Nucleus accumbens (tissue), 56 donors: ENCODE data around the gene BOD1L1.

ENCODE experiments used
- DNase-seq, 56 donors: peaks; one replicate each; lab custom pipeline; 2025; lab: John Stamatoyannopoulos, UW

The BOD1L1 gene

DNA sequence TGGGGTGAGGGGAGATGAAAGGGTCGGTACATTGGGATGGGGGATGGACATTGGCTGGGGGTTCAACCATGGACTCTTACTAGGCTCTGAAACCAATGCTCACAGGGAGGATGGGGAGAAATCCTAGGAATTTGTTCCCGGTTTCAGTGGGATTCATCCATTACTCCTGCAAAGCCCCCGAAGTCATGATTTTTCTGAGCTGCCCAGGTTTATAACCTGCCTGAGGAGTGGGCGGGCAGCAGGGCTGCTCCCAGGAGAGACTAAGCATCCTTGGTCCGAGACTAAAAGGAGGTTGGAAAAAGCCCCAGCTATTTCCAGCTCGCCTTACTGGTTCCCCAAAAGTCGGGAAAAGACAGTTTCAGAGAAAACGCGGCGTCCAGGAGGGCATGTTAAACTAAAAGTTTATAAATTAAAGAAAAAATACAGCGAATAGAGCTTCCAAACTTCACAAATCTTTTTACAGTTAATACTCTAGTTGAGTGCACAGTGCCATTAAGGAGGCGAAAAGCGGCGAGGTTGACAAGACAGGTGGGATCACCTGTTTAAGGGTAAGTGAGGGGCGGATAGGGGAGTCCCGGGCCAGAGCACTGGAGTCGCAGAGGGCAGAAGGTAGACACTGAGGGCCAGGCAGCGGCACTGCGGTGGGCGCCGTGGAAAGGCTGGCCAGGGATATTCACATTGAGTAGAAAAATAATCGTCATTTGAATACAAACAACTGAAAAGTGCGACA is 86.9 kb downstream of the BOD1L1 start:
- DNase-seq = no peak

DNA sequence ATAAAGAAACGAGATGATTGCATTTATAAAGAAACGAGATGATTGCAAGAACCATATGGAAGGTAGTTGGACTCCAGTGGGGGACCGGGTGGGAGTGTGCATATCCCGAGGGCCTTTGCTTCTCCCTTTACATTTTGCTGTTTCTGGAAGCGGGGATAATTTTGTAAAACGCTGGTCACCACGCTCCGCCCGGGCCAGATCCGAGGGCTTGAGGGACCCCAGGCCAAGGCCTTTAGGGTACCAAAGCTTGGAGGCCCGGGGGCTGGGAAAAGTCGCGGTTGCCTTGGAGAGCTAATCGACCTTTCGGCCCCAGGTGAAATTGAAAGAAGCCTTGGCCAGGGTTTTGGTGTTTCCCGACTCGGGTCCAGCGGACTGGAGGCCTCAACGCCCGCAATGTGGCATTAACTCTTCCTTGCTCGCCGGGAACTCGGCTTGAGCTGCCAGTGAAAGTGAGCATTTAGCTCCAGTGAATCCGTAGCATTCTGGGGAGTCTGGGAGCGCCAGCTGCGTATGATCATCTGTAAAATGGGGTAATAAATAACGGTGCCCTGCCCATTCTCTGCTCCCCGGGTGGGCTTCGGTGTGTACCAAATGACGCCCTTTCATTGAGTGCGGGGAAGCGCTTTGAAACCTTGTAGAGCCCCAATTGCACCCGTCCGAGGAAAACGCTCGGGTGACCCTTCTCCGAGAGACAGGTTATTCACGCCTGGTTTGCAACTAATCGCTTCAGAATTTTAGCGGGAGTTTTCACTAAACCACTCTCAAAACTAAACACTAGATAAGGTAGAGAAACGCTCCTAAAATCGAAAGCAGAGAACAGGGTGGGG is 87.7 kb downstream of the BOD1L1 start:
- no peak for DNase-seq

DNA sequence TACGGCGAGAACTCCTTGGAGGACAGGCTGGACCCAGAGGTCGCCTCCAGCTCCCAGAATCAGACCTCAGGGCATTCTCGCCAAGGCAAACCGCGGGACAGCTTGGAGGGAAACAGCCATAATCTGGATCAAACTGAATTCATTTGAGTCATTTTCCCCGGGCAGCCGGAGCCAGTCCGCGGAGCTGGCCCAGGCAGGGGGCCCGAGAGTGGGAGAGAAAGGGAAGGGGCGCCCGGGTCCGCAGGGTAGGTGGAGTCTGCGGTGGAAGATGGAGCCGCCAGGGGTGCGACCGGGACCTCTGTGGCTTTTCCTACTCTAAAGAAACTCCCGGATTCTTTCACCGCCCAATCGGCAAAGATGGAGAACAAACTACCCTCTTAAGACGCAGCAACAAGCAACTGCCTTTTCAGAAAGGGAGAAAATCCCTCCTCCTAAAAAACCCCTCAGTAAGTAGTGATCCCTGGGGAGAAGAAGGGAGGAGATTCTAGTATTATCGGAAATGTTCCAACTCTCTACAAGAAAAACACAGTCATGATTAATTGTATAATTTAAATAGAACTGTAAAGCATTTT is 88.4 kb downstream of the BOD1L1 start:
- no peak for DNase-seq

DNA sequence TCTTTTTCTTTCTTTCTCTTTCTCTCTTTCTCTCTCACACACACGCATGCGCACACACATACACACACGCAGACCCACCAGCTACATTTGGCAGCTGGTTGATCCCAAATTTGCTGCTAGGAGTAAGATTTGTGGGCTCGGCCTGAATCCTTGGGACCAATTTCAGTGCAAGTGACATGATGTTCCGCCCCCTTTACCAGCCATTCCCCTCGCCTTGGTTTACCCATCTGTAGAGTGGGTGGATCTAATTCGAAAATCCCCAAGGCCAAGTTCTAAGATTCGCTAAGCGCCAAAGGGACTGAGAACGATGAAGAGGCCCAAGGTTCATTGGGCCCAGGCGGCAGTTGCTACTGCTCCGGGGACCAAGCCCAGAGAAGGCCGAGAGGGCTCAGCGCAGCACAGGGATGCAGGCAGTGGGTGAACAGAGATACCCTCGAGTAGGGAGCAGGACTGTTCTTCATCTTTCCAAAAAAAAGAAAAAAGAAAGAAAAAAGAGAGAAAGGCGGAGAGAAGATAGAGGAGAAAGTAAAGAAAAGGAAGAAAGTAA is 89.0 kb downstream of the BOD1L1 start:
- no peak for DNase-seq

DNA sequence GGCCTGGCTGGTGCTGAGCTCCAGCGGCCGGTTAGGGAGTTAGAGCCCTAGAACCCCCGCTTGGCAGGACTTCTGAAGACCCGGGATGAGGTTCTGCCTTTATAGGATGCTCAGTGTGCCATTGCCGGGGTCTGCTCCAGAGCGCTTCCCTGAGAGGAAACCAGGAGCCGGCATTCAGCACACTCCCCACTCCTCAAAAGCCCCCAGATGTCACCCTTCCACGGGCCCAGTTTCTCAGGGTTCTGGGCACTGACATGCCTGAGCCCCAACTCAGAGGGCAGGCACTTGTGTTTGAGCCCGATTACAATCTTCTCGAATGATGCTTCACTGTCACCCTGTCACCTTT is 89.7 kb downstream of the BOD1L1 start:
- DNase-seq = no peak

- no peak for DNase-seq
Observed at GRCh38 chr4:13537011-13537831, 90.3 kb downstream of the BOD1L1 start.

- DNase-seq = no peak
Observed at GRCh38 chr4:13536607-13537006, 90.9 kb downstream of the BOD1L1 start.

GRCh38 chr4:13535708-13536361 is 91.7 kb downstream of the BOD1L1 start:
- DNase-seq = no peak

DNA sequence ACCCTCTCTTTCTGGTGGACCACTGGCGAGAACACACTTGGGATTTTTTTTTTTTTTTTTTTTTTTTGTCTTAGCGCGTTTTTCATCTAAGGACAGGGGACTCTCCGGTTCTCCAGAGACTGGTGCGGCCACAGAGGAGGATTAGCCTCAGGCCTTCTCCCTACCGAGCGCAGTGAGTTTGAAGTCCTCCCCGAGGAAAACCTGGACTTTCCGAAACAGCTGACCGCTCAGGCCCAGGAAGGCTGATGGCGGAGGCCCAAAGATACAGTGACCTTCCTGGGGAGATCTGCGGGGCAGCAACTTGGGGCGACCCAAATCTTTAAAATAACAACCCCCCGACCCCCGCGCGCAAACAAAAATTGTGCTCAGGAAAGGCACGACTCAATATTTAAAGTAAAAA is 92.4 kb downstream of the BOD1L1 start:
- DNase-seq = no peak

GRCh38 chr4:13534344-13535063 is 93.0 kb downstream of the BOD1L1 start:
- DNase-seq = no peak

DNA sequence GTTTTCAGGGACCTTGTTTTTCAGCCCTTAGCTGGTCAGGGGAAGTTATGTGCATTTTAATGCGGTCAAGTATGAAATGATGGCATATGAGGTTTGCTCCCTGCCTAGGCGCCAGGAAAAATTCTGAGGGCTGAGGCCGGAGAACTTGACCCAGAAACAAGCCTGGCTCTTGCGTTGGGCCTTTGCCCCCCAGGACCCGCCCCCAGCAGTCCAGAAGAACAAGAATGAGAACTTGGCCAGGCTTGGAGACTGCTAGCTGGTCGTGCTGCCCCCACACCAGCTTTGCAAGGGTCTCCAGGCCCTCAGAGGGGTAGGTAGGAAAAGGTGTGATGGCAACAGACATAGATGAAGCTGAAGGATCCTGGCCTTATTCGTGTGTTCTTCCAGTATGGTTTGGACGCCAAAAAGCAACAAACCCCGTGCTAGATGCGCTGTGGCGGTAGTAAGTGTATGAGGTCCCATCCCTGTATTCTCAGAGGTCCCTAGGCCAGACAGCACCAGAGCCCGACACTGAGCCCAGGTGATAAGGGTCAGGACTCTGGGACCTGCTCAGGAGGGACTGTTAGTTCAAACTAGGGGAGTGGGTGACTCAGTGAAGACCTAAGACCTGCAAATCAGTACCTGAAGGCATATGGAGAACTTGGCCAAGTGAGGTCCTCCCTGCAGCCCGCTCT is 93.7 kb downstream of the BOD1L1 start:
- DNase-seq = no peak

DNA sequence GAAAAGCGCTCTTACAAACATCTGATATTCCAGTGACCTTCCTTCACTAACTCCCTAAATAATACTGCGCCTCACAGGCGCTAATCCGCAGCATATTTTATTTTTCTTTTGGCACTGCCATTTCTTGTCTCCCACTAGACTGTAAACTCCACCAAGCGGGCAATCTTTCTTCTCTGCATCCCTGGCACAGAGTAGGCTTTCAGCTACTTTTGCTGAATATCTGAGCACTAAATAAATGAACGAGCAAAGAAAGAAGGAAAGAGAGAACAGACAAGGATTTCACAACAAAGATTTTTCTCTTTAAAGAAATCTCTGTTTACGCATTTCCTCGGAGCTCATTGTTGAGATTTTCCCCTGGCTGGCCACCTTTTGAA is 95.9 kb downstream of the BOD1L1 start:
- DNase-seq = no peak

GRCh38 chr4:13530823-13531624 is 96.5 kb downstream of the BOD1L1 start:
- DNase-seq = no peak

- DNase-seq = no peak
Observed at GRCh38 chr4:13529128-13529919, 98.2 kb downstream of the BOD1L1 start.

DNA sequence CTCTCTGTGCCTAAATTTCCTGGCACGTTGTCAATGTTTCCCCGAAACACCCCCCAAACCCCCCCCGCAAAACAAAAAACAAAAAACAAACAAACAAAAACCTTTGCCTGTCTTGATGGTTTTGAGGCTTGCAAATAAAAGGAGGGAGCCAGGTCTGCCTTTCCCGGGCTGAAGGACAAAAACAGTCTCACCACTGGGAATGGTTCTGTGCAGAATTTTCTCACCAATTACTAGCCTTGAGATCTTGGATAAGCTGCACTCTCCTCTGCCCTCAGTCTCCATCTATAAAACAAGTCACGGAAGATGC is 98.8 kb downstream of the BOD1L1 start:
- no peak for DNase-seq

DNA sequence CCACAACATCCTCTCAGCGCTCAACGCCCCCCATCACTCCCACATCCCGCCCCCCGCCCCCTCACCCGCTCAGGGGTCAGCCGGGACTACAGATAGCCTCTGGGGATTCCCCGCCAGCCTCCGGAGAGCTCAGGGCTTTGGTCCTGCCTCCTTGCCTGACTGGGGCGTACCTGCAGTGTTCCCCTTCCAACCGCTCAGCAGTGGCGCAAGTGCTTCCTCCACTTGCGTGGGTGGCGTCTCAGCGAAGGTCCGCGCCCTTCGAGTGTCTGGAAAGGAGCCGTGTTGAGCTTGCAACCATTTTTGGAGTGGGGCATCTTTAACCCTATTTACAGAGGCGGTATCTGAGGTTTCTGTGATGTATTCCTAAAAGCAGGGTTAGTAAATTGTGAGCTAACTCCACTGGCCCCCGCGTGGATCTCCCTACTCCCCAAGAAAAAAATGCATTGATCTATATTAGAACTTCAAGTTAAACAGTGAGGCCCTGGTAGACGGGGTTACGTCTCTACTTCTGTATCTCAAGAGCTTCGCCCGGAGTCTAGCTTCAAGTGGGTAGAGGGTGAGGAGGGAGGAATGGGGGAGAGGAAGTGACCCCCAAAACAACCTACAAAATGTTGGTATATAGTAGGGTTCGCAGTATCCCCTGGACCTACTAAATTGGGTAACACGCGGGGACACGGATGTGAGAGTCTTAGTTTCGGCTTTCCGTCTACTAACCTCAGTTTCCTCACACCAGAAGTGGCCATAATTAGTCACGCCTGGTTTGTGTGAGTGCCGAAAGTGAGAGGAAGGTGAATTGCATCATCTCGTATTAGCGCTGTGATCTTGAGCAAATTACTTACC is 99.3 kb downstream of the BOD1L1 start:
- DNase-seq = no peak
